AG08396 (cell line): ENCODE measurements around the gene WDR86.

Experiments
- DNase-seq: peaks from one replicate; pipeline ENCODE4 v3.0.0; 2012; ENCODE audit warnings: low spot score, mixed read lengths

WDR86 gene

DNA sequence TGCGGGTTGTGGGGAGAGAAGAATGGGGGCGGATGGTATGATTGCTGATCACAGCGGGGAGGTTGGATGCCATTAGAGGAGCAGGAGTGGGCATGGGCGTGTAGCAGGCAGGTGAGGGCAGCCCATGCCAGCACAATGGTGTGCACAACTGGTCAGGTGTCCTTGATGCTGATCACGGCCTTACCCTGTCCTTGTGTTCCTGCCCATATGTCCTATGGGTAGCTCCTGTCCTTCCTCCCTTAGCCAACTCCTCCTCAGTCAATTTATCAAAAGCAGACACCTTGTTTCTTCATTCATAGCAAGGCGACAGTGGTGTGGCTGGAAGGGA, 30.7 kb downstream of the WDR86 start:
- no peak for DNase-seq

- no peak for DNase-seq
Observed at GRCh38 chr7:151378496-151379192, 31.2 kb downstream of the WDR86 start.

GRCh38 chr7:151378011-151378410, 31.8 kb downstream of the WDR86 start:
- no peak for DNase-seq

GRCh38 chr7:151377406-151377805, 32.4 kb downstream of the WDR86 start:
- no peak for DNase-seq

DNA sequence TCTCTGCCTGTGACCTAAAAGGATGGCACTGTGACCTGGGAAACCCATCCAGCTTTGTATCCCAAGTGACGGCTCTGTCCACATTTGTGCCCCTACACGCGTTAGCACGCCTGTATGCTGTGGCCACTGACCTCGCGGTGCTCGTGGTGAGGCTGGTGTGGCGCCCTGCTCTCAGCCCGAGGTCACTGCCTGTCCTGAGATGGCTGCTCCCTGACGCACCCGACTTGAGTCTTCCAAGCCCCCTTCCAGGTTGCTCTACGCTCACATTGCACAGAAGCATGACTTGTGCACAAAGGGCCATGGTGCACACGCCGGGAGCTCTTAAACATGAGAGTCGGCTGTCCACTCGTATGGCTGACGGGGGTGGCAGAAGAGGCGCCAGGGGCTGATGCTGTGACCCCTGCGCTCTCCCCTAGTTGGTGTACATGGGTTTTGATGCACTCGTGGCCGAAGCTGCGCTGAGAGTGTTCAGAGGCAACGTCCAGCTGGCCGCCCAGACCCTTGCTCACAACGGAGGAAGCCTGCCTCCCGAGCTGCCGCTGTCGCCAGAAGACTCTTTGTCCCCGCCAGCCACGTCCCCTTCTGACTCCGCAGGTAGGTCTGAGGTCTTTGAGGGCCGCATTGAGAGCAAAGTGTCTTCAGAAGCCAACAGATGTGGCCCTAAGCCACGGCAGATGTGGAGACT, 33.5 kb downstream of the WDR86 start:
- no peak for DNase-seq

DNA sequence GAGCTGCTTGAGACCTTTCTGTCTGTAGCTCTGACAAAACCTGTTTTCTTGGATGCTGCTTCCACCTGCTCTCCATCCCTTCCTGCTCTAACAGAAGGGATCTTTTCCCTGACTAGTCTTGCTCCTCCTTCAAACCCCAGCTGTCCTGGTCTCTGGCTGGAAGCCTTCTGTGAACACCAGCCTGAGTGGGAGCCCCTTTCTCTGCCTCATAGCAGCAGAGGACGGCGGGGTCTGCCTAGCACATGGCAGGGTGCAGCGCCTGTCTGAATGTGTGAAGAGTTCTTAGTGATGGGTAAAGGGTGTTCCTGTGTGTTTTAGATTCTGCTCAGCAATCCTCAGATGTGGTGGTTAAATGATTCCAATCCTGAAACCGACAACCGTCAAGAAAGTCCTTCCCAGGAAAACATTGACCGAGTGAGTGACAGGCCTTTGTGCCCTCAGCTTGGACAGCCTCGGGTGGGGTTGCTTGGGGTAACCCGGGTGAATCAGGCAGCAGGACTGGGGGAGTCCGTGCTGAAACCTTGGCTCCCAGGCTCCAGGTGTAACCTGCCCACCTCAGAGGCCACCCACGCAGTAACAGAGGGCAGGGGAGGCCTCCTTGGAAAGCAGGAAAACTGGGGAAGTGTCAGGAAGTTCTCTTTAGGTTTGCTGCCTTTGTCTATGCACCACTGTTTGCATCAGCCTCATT, 34.2 kb downstream of the WDR86 start:
- no peak for DNase-seq

- DNase-seq = no peak
Observed at GRCh38 chr7:151374726-151375125, 35.1 kb downstream of the WDR86 start.

DNA sequence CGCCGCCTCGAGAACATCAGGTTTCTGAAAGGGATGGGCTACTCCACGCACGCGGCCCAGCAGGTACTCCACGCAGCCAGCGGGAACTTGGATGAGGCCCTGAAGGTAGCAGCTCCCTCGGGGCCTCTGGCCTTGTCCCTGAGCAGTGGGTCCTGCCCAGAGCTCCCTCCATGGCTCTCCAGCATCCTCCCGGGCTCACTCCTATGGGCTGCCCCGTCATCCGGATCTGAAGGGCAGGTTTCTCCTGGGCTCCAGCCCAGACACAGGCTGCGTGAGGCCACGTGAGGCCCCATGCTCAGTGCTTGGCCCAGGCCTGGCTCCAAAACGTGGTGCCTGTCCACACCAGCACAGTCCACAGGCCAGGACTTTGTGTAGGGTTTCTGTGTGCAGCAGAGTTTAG, 35.7 kb downstream of the WDR86 start:
- no peak for DNase-seq

- no peak for DNase-seq
Observed at GRCh38 chr7:151373599-151373998, 36.2 kb downstream of the WDR86 start.

DNA sequence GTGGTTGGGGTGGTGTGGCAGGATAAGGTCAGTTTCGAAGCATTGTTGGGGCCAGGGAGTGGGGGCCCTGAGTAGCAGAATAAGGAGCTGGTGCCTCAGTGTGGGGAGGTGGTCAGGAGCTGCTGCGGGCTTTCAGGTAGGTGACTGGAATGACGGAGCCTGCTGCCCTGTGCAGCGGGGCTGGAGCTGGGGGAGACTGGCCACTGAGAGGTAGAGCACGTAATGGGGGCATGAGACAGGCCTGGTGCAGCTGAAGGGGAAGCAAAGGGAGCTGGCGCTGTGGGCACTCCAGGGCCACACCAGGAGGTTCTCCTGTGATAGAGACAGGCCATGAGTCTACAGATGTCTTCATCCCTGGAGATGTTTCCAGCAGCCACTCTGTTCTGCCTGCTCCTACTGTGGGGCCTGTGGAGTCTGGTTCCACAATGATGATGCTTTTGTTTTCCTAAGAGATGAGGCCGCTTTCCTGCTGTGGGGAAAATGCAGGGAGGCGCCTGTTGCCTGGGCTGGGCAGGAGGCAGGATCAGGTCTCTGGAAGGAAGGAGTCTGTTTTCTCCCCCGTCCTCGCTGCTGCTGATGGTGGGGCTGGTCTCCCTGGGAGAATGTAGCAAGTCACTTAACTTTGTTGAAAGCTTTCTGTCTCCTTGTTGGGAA, 37.1 kb downstream of the WDR86 start:
- DNase-seq = no peak

- DNase-seq = no peak
Observed at GRCh38 chr7:151371266-151371665, 38.6 kb downstream of the WDR86 start.

DNA sequence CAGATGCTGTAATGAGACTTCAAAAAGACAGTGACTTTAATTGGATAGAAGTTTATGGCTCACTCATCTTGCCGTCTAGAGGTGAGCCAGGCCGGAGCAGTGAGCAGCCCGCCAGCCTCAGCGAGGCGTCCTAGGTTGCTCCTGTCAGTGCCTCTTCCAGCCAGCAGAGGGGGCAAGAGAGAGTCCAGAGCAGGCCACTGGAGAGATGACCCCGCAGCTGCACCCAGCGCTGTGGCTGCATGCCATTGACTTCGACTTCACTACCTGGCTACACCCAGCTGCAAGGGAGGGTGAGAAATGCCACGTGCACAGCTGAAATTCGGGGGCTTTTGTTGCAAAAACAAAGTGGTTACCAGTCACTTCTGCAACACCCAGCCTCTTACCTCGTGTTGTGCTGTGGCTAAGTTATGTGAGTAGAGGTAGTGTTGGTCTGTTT, 41.7 kb downstream of the WDR86 start:
- DNase-seq = peak; percentile 88

DNA sequence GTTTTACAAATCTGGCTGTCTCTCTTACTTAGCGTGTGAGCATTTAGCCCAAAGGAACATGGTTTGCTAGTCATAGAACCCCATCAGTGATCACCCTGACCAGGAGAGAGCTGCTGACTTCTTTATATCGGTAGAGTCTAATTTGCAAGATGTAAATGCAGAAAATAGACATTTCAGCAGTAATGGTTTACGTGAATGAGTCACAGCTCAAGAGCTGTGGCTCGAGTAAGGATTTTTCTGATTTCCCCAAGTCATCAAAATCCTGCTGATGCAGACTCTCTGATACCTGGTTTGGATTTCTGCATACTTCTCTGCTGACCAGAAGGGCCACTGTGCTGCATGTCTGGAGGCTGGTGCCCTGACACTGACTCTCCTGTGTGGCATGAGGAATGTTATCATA, 42.6 kb downstream of the WDR86 start:
- peak; percentile 41 for DNase-seq

- DNase-seq = peak; percentile 79
Observed at GRCh38 chr7:151366880-151367222, 43.0 kb downstream of the WDR86 start.

DNA sequence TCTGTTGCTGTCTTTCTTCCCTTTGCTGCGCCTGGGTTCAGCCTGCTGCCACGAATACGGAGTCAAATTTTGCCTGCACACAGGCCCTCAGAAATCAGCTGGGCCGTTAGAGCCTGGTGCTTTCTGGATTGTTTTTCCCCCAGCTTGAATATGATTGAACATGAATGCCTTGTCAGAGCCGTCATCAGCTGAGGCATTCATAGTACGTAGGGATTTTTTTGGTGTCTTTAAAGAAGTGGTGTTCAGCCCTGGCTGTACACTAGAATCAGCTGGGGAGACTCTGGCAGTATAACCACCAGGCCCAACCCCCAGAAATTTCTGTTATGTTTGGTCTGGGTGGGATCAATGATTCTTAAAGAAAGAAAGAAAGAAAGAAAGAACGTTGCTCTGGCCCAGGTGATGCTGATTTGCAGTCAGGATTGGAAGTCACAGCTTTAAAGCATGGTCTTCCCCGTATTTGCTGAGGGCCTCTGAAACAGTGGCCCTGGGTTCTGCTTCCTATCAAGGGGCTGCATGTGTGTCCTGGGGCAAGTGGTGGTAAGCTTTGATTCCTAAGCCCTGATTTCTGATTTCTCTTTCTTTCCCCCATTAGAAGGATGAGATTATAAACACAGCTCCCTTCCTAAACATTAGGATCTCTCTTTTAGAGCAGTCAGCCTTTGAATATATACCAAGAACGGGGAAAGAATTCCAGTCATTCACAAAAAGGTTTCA, 43.5 kb downstream of the WDR86 start:
- DNase-seq = peak; percentile 16

GRCh38 chr7:151363182-151363581, 46.7 kb downstream of the WDR86 start:
- no peak for DNase-seq

GRCh38 chr7:151361193-151361959, 48.5 kb downstream of the WDR86 start:
- no peak for DNase-seq

DNA sequence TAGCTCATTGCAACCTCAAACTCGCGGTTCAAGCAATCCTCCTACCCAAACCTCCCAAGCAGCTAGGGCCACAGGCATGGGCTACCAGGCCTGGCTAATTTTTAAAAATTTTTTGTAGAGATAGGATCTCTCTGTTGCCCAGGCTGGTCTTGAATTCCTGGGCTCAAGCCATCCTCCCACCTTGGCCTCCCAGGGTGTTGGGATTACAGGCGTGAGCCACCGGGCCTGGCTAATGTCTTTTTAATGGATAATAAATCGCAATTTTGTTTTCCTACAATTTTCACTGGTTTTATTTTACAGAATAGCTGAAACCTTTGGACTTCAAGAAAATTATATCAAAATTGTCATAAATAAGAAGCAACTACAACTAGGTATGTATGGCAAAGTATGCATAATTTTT, 57.3 kb downstream of the WDR86 start:
- DNase-seq = no peak

GRCh38 chr7:151351967-151352366, 57.9 kb downstream of the WDR86 start:
- DNase-seq = no peak

- no peak for DNase-seq
Observed at GRCh38 chr7:151351027-151351426, 58.8 kb downstream of the WDR86 start.

DNA sequence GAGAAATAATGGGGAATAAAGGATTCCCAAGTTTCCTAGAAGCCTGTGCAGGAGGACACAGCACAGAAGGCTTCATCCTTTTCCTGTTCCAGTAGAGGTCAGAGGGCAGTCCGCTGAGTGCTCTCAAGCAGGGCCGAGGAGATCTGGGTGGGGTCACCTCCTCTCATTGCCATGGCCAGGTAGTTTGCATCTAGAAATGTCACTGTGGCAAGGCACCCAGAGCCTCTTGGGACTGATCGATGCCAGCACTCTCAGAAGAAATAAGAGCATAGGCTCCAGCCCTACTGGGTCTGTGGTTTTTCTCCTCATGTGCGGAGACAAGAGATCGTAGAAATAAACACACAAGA, 60.4 kb downstream of the WDR86 start:
- DNase-seq = no peak

GRCh38 chr7:151348970-151349369, 60.9 kb downstream of the WDR86 start:
- DNase-seq = no peak
